Right lobe of liver (tissue), 6 donors: Measurements from ENCODE around the gene APMAP. TPM values are rescaled to one million over a fixed set of nuclear protein-coding genes. Genes with fewer than 3 reads are reported as not detected.

Experiments used
- ATAC-seq, 4 donors: fragments of 200-7000 bp; cut with Tn5 transposase; one replicate each; pipeline ENCODE4 v1.9.1; 2020; ENCODE audit warnings: mild to moderate bottlenecking in 4 of 4, moderate library complexity in 4 of 4
- DNase-seq, 3 donors: peaks; one replicate each; pipeline ENCODE4 v3.0.0-alpha.2; 2020
- H3K27ac ChIP-seq, 3 donors: fragments of 200-600 bp; one replicate each; pipeline ENCODE4 v1.8.0; 2022
- H3K27me3 ChIP-seq, 2 donors: fragments of 200-600 bp; one replicate each; pipeline ENCODE4 v1.8.0; 2022
- H3K36me3 ChIP-seq, 4 donors: fragments of 200-600 bp; sonication (generic) in 1 of 4; one replicate each; pipeline versions ENCODE4 v1.5.1 to v1.8.0; 2017 to 2022; ENCODE audit warnings: control low read depth in 1 of 4
- H3K4me1 ChIP-seq, 4 donors: fragments of 200-600 bp; sonication (generic) in 1 of 4; one replicate each; pipeline versions ENCODE4 v1.5.1 to v1.8.0; 2017 to 2022; ENCODE audit warnings: control low read depth in 1 of 4
- H3K4me3 ChIP-seq, 3 donors: fragments of 200-600 bp; one replicate each; pipeline ENCODE4 v1.8.0; 2022
- H3K9me3 ChIP-seq, 4 donors: fragments of 200-600 bp; sonication (generic) in 1 of 4; one replicate each; pipeline versions ENCODE4 v1.5.1 to v1.8.0; 2017 to 2022; ENCODE audit warnings: control low read depth in 1 of 4
- POLR2A ChIP-seq: fragments of 450-650 bp; IDR thresholded peaks from one replicate; pipeline ENCODE4 v1.6.1; 2017; ENCODE audit warnings: antibody characterized with exemption, mild to moderate bottlenecking
- WGBS: methylation state at CpG from one replicate; pipeline ENCODE4 v1.1.6; 2018; ENCODE audit warnings: low coverage, low lambda C conversion rate; ENCODE audit not compliant: insufficient coverage; ENCODE audit errors: missing lambda C conversion rate; 5-methylcytosine and 5-hydroxymethylcytosine counted together
- intact Hi-C, 2 donors: fragments of 100-400 bp; cut with DNase I; formaldehyde crosslinking; loops; one replicate each; pipeline versions ENCODE4 v1.11.2 to v1.14.1; 2022
- total RNA-seq, 6 experiments: library from RNA; depleted of rRNA in 2 of 6; stranded (reverse); fragments of >200 nt in 2 of 6; fragmentation: NEBNext Ultra II Directional in 3 of 6; extraction: Animal tissue kit (Norgen Biotek cat#: 25700) in 3 of 6; gene quantifications; one replicate each; pipeline versions ENCODE4 v1.1.0 to v1.2.4, GENCODE V29; 2016 to 2023
- TF ChIP-seq, protein P1 (sequence below), 4 donors: fragments of 200-600 bp in 3 of 4; fragments of 450-650 bp in 1 of 4; IDR thresholded peaks; one replicate each; pipeline versions ENCODE4 v1.5.1 to v1.8.0; 2016 to 2022; ENCODE audit warnings: antibody characterized with exemption in 4 of 4, mild to moderate bottlenecking in 2 of 4
- donor health status: DM: no; HTN: yes; CAD: no.
- donor health status: DM: no; HTN: no; CAD: no.
- donor health status: DM: no; HTN: no; CAD: no.
- donor health status: DM: no; HTN: yes; CAD: no.
- donor health status: DM: no; HTN: yes; CAD: no.

APMAP gene
- total RNA-seq, 6 experiments from 2014 or later = 130 to 210 (median 140) TPM

DNA sequence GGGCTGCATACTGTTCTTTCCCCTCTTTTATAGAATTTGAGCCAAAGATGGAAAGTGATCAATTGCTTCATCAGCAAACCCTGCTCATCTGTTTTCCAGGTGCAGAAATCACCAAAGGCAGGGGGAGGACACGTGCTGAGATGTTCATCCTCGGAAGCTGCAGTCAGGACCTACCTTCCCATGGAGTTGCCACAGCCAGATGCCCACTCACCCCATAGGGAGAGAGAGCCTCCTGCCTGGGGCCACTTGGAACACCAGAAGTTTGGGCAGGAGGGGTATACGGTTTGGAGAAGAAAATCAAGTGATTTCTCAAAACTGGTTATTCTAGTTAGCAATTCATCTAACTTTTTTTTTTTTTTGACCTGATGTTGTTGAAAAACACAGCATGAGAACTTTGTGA is 48.8 kb downstream of the APMAP start:
- Histone ChIP-seq H3K4me1 (no peaks in the 10 kb centered on the region), H3K9me3 (no peaks in the 10 kb centered on the region), H3K4me3 (no peak overlapping the region), H3K27ac (no peak overlapping the region), H3K27me3 (no peaks in the 10 kb centered on the region), H3K36me3 (no peaks in the 10 kb centered on the region)
- intact Hi-C loops = no loop called here
- no peak for ATAC-seq
- TF ChIP-seq POLR2A = no peak
- TF ChIP-seq, protein P1, sequence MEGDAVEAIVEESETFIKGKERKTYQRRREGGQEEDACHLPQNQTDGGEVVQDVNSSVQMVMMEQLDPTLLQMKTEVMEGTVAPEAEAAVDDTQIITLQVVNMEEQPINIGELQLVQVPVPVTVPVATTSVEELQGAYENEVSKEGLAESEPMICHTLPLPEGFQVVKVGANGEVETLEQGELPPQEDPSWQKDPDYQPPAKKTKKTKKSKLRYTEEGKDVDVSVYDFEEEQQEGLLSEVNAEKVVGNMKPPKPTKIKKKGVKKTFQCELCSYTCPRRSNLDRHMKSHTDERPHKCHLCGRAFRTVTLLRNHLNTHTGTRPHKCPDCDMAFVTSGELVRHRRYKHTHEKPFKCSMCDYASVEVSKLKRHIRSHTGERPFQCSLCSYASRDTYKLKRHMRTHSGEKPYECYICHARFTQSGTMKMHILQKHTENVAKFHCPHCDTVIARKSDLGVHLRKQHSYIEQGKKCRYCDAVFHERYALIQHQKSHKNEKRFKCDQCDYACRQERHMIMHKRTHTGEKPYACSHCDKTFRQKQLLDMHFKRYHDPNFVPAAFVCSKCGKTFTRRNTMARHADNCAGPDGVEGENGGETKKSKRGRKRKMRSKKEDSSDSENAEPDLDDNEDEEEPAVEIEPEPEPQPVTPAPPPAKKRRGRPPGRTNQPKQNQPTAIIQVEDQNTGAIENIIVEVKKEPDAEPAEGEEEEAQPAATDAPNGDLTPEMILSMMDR (IDR thresholded peaks at IDR 0.05) = no peak
- no peak for DNase-seq
- 86% methylated on average over 3 of the region's 3 CpGs for WGBS

DNA sequence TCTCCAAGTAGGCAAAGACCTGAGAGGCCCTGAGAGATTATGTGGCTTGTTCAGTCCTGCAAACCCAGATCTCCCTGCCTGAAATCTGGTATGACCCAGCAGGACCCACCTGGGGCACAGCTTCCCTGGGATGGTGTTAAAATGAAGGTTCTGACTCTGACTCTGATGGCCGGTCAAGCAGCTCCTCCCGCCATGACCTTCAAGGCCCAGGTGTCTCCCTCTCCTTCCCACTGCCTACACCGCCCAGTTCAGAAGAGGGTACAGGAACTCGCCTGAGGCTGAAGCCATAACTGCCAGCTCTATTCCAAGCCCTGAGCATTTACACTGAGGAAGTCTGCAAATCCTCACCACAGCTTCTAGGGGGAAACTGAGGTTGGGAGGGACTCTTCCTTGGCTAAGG is 49.4 kb downstream of the APMAP start:
- TF ChIP-seq POLR2A = no peak
- TF ChIP-seq, protein P1 (IDR thresholded peaks at IDR 0.05) = no peak
- Histone ChIP-seq H3K9me3 (no peaks in the 10 kb centered on the region), H3K4me1 (no peaks in the 10 kb centered on the region), H3K36me3 (no peaks in the 10 kb centered on the region), H3K27ac (no peak overlapping the region), H3K27me3 (no peaks in the 10 kb centered on the region), H3K4me3 (no peak overlapping the region)
- DNase-seq = no peak
- WGBS = 98% methylated on average over 4 of the region's 4 CpGs
- no peak for ATAC-seq
- intact Hi-C loops = no loop called here

DNA sequence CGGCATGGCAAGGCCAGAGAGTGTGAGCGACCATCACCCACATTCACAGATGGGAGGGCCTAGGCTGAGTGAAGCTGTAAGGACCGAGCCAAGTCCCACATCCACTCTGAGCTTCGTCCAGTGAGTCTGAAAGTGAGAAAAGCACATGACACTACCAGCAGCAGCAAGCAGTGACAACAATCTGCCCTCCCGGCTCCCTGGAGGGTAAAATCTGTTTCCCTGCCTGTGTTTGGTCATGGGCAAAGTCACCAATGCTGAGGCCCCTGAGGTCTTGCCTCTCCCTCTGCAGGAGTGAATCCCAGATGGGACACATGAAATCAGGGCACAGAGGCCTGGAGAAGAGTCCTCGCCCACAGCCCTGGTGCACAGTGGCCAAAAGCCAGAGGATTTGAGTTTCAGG is 49.9 kb downstream of the APMAP start:
- H3K36me3 ChIP-seq = no peaks in the 10 kb centered on the region
- ATAC-seq = no peak

DNA sequence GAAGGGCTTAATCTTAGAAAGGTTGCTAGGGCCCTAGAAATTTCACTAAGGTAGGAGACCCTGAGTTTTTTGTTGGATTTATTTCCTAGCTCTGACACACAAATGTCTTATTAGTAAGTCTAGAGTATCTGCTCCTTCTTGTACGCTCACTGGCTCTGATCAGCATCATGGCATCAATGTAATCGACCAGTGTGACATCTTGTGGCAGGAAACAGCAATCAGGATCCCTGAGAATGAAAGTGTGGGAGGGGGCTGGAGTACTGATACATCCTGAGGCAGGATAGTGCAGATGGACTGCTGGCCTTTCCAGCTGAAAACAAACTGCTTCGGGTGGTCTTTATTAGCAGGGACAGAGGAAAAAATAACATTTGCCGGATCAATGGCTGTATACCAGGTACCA is 53.5 kb downstream of the APMAP start:
- no peak overlapping the region for H3K27ac ChIP-seq
- no peak for TF ChIP-seq POLR2A
- TF ChIP-seq, protein P1 (IDR thresholded peaks at IDR 0.05) = no peak
- ATAC-seq = no peak

More for the DNA sequence above, 49.9 kb downstream of the APMAP start:
- Histone ChIP-seq H3K27me3 (no peaks in the 10 kb centered on the region), H3K4me1 (no peaks in the 10 kb centered on the region), H3K27ac (no peak overlapping the region), H3K4me3 (no peak overlapping the region), H3K9me3 (no peaks in the 10 kb centered on the region)
- DNase-seq = no peak
- intact Hi-C loops = no loop called here
- no peak for TF ChIP-seq POLR2A
- TF ChIP-seq, protein P1 (IDR thresholded peaks at IDR 0.05) = no peak
- 92% methylated on average over 4 of the region's 6 CpGs for WGBS

DNA sequence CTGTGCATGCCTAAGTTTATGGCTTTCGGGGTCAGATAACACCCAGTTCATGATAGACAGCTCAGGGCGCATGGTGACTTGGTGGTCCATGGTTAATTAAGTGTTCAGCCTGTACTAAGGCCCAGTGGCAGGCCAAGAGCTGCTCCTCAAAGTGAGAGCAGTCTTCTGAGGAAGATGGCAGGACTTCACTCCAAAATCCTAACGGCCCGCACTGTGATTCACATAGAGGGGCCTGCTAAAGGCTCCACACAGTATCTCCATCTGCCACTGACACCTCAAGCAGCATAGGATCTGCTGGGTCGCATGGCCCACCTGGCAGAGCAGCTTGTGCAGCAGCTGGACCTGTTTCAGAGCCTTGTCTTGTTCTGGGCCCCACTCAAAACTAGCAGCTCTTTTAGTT is 54.1 kb downstream of the APMAP start:
- Histone ChIP-seq H3K27me3 (no peaks in the 10 kb centered on the region), H3K4me1 (no peaks in the 10 kb centered on the region), H3K4me3 (no peak overlapping the region), H3K9me3 (no peaks in the 10 kb centered on the region), H3K36me3 (no peaks in the 10 kb centered on the region), H3K27ac (no peak overlapping the region)
- DNase-seq (no peak), ATAC-seq (no peak)
- no CpG with 5 or more reads among the region's 5 CpGs for WGBS
- TF ChIP-seq POLR2A = no peak
- TF ChIP-seq, protein P1 (IDR thresholded peaks at IDR 0.05) = no peak
- intact Hi-C loops = no loop called here

More for the DNA sequence above, 53.5 kb downstream of the APMAP start:
- 83% methylated on average over 4 of the region's 4 CpGs for WGBS
- intact Hi-C loops = no loop called here
- no peaks in the 10 kb centered on the region for H3K9me3 ChIP-seq
- no peaks in the 10 kb centered on the region for H3K27me3 ChIP-seq
- no peaks in the 10 kb centered on the region for H3K4me1 ChIP-seq
- H3K4me3 ChIP-seq = no peak overlapping the region
- DNase-seq = no peak
- H3K36me3 ChIP-seq = no peaks in the 10 kb centered on the region
